ENCODE data around the gene AGBL5. TPM values are rescaled to one million over a fixed set of nuclear protein-coding genes. Genes with fewer than 3 reads are reported as not detected.

The AGBL5 gene
- total and polyA plus RNA-seq, 2 of the 13 experiments (the other 11 are each of a cell fraction or from before 2014, with no cell fraction given): 55.9 to 73.3 TPM

GRCh38 chr2:27050281-27050995 is 1.0 kb upstream of the AGBL5 start (continued):
- TF ChIP-seq ARID5B (CRISPR knock-in tag; IDR thresholded peaks at IDR 0.05) (no peak; the same call in 1 of the 2 replicates), MTERF4 (CRISPR knock-in tag; IDR thresholded peaks at IDR 0.05) (peak; percentile 16; the same call in 1 of the 2 replicates), ZNF7 (CRISPR knock-in tag; IDR thresholded peaks at IDR 0.05) (0 out of 2 replicates have a peak, but pooled peaks have one; percentile 17), ZNF44 (CRISPR knock-in tag; IDR thresholded peaks at IDR 0.05) (peak; percentile 90), ZNF556 (CRISPR knock-in tag; IDR thresholded peaks at IDR 0.05; ENCODE audit: borderline replicate concordance) (peak; percentile 93; the same call in 1 of the 2 replicates), HNF1A (IDR thresholded peaks at IDR 0.05; ENCODE audit: low read depth) (peak; percentile 64; the same call in 1 of the 2 replicates), HNF1A (CRISPR knock-in tag; IDR thresholded peaks at IDR 0.05; ENCODE audit: borderline replicate concordance) (no peak), FOXO1 (CRISPR knock-in tag; IDR thresholded peaks at IDR 0.05) (no peak), ZC3H13 (CRISPR knock-in tag; IDR thresholded peaks at IDR 0.05) (peak; percentile 3; the same call in 1 of the 2 replicates), KDM2A (CRISPR knock-in tag; IDR thresholded peaks at IDR 0.05; ENCODE audit: borderline replicate concordance, low read depth) (peak; percentile 99), ZNF562 (CRISPR knock-in tag; IDR thresholded peaks at IDR 0.05; ENCODE audit: borderline replicate concordance) (peak; percentile 78; the same call in 1 of the 2 replicates), FOXC1 (CRISPR knock-in tag; IDR thresholded peaks at IDR 0.05; ENCODE audit: borderline replicate concordance) (no peak), TOE1 (CRISPR knock-in tag; IDR thresholded peaks at IDR 0.05) (no peak), ZNF580 (CRISPR knock-in tag; IDR thresholded peaks at IDR 0.05; ENCODE audit: borderline replicate concordance, low read depth) (peak; percentile 85), ZNF460 (CRISPR knock-in tag; IDR thresholded peaks at IDR 0.05; ENCODE audit: borderline replicate concordance) (no peak), KDM5B (CRISPR knock-in tag; IDR thresholded peaks at IDR 0.05; ENCODE audit: borderline replicate concordance) (peak; percentile 94), NR2C2 (CRISPR knock-in tag; IDR thresholded peaks at IDR 0.05; ENCODE audit: borderline replicate concordance) (peak; percentile 11), ZNF143 (CRISPR knock-in tag; IDR thresholded peaks at IDR 0.05) (peak; percentile 12; the same call in 1 of the 2 replicates), ZNF496 (CRISPR knock-in tag; IDR thresholded peaks at IDR 0.05; ENCODE audit: insufficient replicate concordance) (no peak), ZNF749 (CRISPR knock-in tag; IDR thresholded peaks at IDR 0.05; ENCODE audit: borderline replicate concordance) (peak; percentile 62)

Measured in HepG2 (cell line).